ENCODE data around the gene CDC42BPA. TPM values are rescaled to one million over a fixed set of nuclear protein-coding genes. Genes with fewer than 3 reads are reported as not detected.

The CDC42BPA gene
- total and polyA plus RNA-seq, 2 donors (not counting 1 experiment from before 2014, with no cell fraction given): 26.4 to 77.1 TPM

DNA sequence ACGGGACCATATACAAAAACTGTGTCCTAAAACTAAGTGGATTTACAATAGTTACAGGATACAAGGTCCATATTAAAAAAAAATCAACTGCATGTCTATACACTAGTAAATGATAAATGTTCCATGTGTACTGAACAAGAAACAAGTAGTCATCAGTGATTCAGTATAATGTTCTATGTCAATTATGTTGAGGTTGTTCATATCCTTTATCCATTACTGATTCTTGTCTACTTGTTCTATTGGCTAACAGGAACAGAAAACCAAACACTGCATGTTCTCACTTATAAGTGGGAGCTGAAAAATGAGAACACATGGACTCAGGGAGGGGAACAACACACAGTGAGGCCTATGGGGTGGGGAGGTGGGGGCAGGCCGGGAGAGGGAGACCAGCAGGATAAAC lies 90.5 kb downstream of the CDC42BPA start:
- H3K79me2 ChIP-seq (ENCODE audit: control insufficient read depth, insufficient read depth, low read length): peaks cover 9% of the 10 kb centered on the region
- H3K9me3 ChIP-seq (ENCODE audit: control insufficient read depth, insufficient read depth, low read depth, low read length): no peaks in the 10 kb centered on the region
- no peak overlapping the region for H3K4me2 ChIP-seq (ENCODE audit: extremely low read depth, insufficient read depth, low read length)
- H3K36me3 ChIP-seq (ENCODE audit: control insufficient read depth, insufficient read depth, low read length): no peaks in the 10 kb centered on the region
- no peaks in the 10 kb centered on the region for H3K4me1 ChIP-seq (ENCODE audit: control insufficient read depth, extremely low read depth, insufficient read depth, low read length)
- no peak overlapping the region for H3K27ac ChIP-seq (ENCODE audit: insufficient read depth, low read length)
- H3K27me3 ChIP-seq (ENCODE audit: control insufficient read depth, insufficient read depth, low read length): no peaks in the 10 kb centered on the region
- no peak overlapping the region for H3K9ac ChIP-seq (ENCODE audit: insufficient read depth, low read length)
- TF ChIP-seq EZH2 (IDR thresholded peaks at IDR 0.05; ENCODE audit: low read length, missing control alignments): no peak
- TF ChIP-seq, protein P1, sequence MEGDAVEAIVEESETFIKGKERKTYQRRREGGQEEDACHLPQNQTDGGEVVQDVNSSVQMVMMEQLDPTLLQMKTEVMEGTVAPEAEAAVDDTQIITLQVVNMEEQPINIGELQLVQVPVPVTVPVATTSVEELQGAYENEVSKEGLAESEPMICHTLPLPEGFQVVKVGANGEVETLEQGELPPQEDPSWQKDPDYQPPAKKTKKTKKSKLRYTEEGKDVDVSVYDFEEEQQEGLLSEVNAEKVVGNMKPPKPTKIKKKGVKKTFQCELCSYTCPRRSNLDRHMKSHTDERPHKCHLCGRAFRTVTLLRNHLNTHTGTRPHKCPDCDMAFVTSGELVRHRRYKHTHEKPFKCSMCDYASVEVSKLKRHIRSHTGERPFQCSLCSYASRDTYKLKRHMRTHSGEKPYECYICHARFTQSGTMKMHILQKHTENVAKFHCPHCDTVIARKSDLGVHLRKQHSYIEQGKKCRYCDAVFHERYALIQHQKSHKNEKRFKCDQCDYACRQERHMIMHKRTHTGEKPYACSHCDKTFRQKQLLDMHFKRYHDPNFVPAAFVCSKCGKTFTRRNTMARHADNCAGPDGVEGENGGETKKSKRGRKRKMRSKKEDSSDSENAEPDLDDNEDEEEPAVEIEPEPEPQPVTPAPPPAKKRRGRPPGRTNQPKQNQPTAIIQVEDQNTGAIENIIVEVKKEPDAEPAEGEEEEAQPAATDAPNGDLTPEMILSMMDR (conservative IDR thresholded peaks at IDR 0.05 in 1 of 2, IDR thresholded peaks at IDR 0.05 in 1 of 2; ENCODE audit: low read depth in 1 of 2, low read length in 2 of 2): no peak
- DNase-seq (ENCODE audit: low read depth in 2 of 2): no peak
- H2AFZ ChIP-seq (ENCODE audit: low read length): no peak overlapping the region
- H3K4me3 ChIP-seq (replicated peaks in 1 of 4; ENCODE audit: control extremely low read depth in 1 of 4, insufficient read depth in 1 of 4, low read depth in 3 of 4, low read length in 4 of 4): no peak overlapping the region
- H4K20me1 ChIP-seq (ENCODE audit: control insufficient read depth, extremely low read depth, insufficient read depth, low read length): no peaks in the 10 kb centered on the region

DNA sequence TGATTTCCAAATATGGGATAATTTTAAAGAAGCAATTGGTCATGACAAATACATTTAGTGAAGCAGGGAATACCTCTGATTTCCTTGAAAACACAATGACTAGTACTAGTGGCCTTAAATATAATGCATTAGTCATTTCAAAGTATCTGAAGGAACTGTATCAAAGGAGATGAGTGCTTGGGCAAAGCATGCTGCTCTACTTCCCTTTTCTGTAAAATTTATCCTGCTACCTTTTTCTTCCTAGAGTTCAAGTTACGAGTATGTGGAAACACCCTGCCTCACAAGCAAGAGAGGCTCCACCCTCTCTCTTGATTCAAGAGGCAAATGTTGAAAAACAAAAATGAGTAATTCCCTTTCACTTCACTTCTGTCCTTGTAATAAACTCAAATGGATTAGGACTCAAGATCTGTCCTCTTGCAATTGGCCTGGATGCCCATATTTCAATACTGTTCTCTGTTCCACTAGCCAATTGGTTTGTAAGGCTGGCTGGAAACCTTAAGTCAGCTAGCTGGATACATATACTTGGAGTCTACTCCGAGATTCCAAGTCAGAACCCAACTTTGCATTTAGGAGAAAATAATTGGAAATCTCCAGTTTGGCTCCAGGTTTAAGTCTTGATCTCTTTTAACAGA lies 92.5 kb downstream of the CDC42BPA start:
- Histone ChIP-seq H3K9me3 (ENCODE audit: control insufficient read depth, insufficient read depth, low read depth, low read length) (no peaks in the 10 kb centered on the region), H3K27ac (ENCODE audit: insufficient read depth, low read length) (no peak overlapping the region), H3K4me3 (replicated peaks in 1 of 4; ENCODE audit: control extremely low read depth in 1 of 4, insufficient read depth in 1 of 4, low read depth in 3 of 4, low read length in 4 of 4) (peak overlapping the region in 2 of 4 experiments; percentile 4 to 17)

DNA sequence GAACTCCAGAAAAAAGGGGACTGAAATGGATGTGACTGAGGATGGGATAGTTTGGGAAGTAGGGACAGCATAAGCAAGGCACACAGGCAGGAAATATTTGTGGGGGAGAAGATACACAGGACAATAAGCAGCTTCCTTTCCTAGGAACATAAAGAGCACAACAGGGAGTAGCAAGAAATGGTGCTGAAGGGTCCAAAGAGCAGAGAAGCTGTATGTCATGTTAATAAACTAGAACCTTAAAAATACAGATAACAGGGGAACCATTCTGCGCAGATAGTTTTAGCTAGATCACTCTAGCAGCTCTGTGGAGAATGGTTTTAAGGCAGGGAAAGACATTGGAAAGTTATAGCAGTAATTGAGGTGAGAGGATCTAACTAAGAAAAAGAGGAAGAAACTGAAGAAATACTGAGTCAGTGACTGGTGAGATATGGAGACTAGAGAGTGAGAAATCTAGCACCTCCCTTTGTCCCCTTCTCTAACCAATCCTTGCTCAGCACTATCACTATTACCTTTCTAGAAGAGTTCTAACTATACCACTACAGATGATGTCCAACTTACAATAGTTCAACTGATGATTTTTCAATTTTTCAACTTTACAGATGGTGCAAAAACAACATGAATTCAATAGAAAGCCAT lies 95.0 kb downstream of the CDC42BPA start:
- Histone ChIP-seq H3K79me2 (ENCODE audit: control insufficient read depth, insufficient read depth, low read length) (peaks cover 11% of the 10 kb centered on the region), H3K4me1 (ENCODE audit: control insufficient read depth, extremely low read depth, insufficient read depth, low read length) (no peaks in the 10 kb centered on the region), H3K4me3 (replicated peaks in 1 of 4; ENCODE audit: control extremely low read depth in 1 of 4, insufficient read depth in 1 of 4, low read depth in 3 of 4, low read length in 4 of 4) (no peak overlapping the region), H3K9ac (ENCODE audit: insufficient read depth, low read length) (no peak overlapping the region), H4K20me1 (ENCODE audit: control insufficient read depth, extremely low read depth, insufficient read depth, low read length) (no peaks in the 10 kb centered on the region), H3K27ac (ENCODE audit: insufficient read depth, low read length) (no peak overlapping the region), H3K4me2 (ENCODE audit: extremely low read depth, insufficient read depth, low read length) (no peak overlapping the region), H3K9me3 (ENCODE audit: control insufficient read depth, insufficient read depth, low read depth, low read length) (no peaks in the 10 kb centered on the region), H3K27me3 (ENCODE audit: control insufficient read depth, insufficient read depth, low read length) (no peaks in the 10 kb centered on the region), H3K36me3 (ENCODE audit: control insufficient read depth, insufficient read depth, low read length) (no peaks in the 10 kb centered on the region), H2AFZ (ENCODE audit: low read length) (no peak overlapping the region)
- no peak for TF ChIP-seq EZH2 (IDR thresholded peaks at IDR 0.05; ENCODE audit: low read length, missing control alignments)
- TF ChIP-seq, protein P1 (conservative IDR thresholded peaks at IDR 0.05 in 1 of 2, IDR thresholded peaks at IDR 0.05 in 1 of 2; ENCODE audit: low read depth in 1 of 2, low read length in 2 of 2): no peak
- DNase-seq (ENCODE audit: low read depth in 2 of 2): no peak

More for the DNA sequence above, 92.5 kb downstream of the CDC42BPA start:
- no peak overlapping the region for H3K9ac ChIP-seq (ENCODE audit: insufficient read depth, low read length)
- TF ChIP-seq, protein P1 (conservative IDR thresholded peaks at IDR 0.05 in 1 of 2, IDR thresholded peaks at IDR 0.05 in 1 of 2; ENCODE audit: low read depth in 1 of 2, low read length in 2 of 2): no peak
- TF ChIP-seq EZH2 (IDR thresholded peaks at IDR 0.05; ENCODE audit: low read length, missing control alignments): no peak
- no peak overlapping the region for H2AFZ ChIP-seq (ENCODE audit: low read length)
- no peaks in the 10 kb centered on the region for H3K27me3 ChIP-seq (ENCODE audit: control insufficient read depth, insufficient read depth, low read length)
- peaks cover 11% of the 10 kb centered on the region for H3K79me2 ChIP-seq (ENCODE audit: control insufficient read depth, insufficient read depth, low read length)
- peak; percentile 67 to 86 for DNase-seq (ENCODE audit: low read depth in 2 of 2)
- no peaks in the 10 kb centered on the region for H3K4me1 ChIP-seq (ENCODE audit: control insufficient read depth, extremely low read depth, insufficient read depth, low read length)
- peak overlapping the region; percentile 68 for H3K4me2 ChIP-seq (ENCODE audit: extremely low read depth, insufficient read depth, low read length)
- H4K20me1 ChIP-seq (ENCODE audit: control insufficient read depth, extremely low read depth, insufficient read depth, low read length): no peaks in the 10 kb centered on the region
- no peaks in the 10 kb centered on the region for H3K36me3 ChIP-seq (ENCODE audit: control insufficient read depth, insufficient read depth, low read length)
